Esophagus squamous epithelium (tissue), 4 donors: ENCODE results near the gene FIGN.

Experiments
- CTCF ChIP-seq, 6 experiments: fragments of 450-650 bp in 4 of 6; fragments of 200-600 bp in 2 of 6; sonication (generic) in 2 of 6; IDR thresholded peaks; one replicate each; pipeline ENCODE4 v1.5.1; 2016 to 2019; ENCODE audit warnings: antibody characterized with exemption in 6 of 6, mild to moderate bottlenecking in 4 of 6, moderate library complexity in 4 of 6
- POLR2A ChIP-seq, 4 donors: fragments of 450-650 bp; IDR thresholded peaks; one replicate each; pipeline ENCODE4 v1.6.1; 2017; ENCODE audit warnings: antibody characterized with exemption in 4 of 4, mild to moderate bottlenecking in 4 of 4, moderate library complexity in 3 of 4

- no peak for TF ChIP-seq POLR2A (IDR thresholded peaks at IDR 0.05)
- no peak for TF ChIP-seq CTCF (IDR thresholded peaks at IDR 0.05)
Measured at GRCh38 chr2:163734401-163734800, 1.4 kb downstream of the FIGN start.
